K562 (cell line): ENCODE results near the gene HOXC12. TPM values are rescaled to one million over a fixed set of nuclear protein-coding genes. Genes with fewer than 3 reads are reported as not detected.

Source experiments
- ATAC-seq: fragments of 200-7000 bp; cut with Tn5 transposase; 3 replicates; pipeline ENCODE4 v1.9.1; 2020; ENCODE audit warnings: moderate library complexity
- BruUV-seq: library from RNA; stranded (reverse); fragments of 400-500 nt; replicated peaks from 2 replicates; lab custom pipeline; 2021; lab: Mats Ljungman, UMichigan
- CTCF ChIA-PET: fragments of 300-600 bp; formaldehyde crosslinking; extraction: SDS; loops from one replicate; lab custom pipeline; 2021; ENCODE audit warnings: low intra/inter-chr PET ratio; lab: Yijun Ruan, JAX
- POLR2A ChIA-PET: fragments of 300-600, 350-650 bp; sonication (Branson Sonifier 250); formaldehyde crosslinking; extraction: SDS; loops from one replicate; lab custom pipeline; 2021; ENCODE audit warnings: antibody characterized with exemption, inconsistent platforms; lab: Yijun Ruan, JAX
- DNase-seq, 4 experiments: peaks; one replicate each; pipeline versions ENCODE4 v3.0.0 to v3.0.0-alpha.2; 2011 to 2018; ENCODE audit warnings: low spot score in 3 of 4, mixed read lengths in 3 of 4; ENCODE audit errors: extremely low read depth in 1 of 4
- FAIRE-seq: peaks from 2 replicates; lab custom pipeline; 2011; peaks lifted over from hg19 to GRCh38; lab: Jason Lieb, UNC
- H2AFZ ChIP-seq: 2 replicates; pipeline ENCODE4 v1.6.0; 2011; ENCODE audit warnings: low read depth, low read length, control low read depth, inconsistent platforms
- H3K27ac ChIP-seq: fragments of 200-600 bp; 3 replicates; pipeline ENCODE4 v1.8.0; 2011; ENCODE audit warnings: low read depth, mild to moderate bottlenecking, control low read depth, inconsistent platforms, low read length, moderate library complexity, mixed read lengths; ENCODE audit errors: extremely low read depth
- H3K27me3 ChIP-seq, 2 experiments: fragments of 300-600 bp in 1 of 2; 2 replicates in 1 of 2; 3 replicates in 1 of 2; pipeline versions ENCODE4 v1.6.0 to v1.8.0; 2011; ENCODE audit warnings: inconsistent platforms in 2 of 2, low read length in 2 of 2, mild to moderate bottlenecking in 1 of 2, mixed read lengths in 1 of 2, moderate library complexity in 1 of 2; ENCODE audit not compliant: control insufficient read depth in 2 of 2, insufficient read depth in 2 of 2
- H3K36me3 ChIP-seq: fragments of 300-600 bp; 3 replicates; pipeline ENCODE4 v1.8.0; 2011; ENCODE audit warnings: mild to moderate bottlenecking, low read length, inconsistent platforms; ENCODE audit not compliant: control insufficient read depth, insufficient read depth
- H3K4me1 ChIP-seq, 2 experiments: fragments of 200-600 bp in 1 of 2; replicated peaks in 1 of 2; 2 replicates in 1 of 2; 3 replicates in 1 of 2; pipeline versions ENCODE4 v1.5.1 to v1.8.0; 2011; ENCODE audit warnings: inconsistent platforms in 2 of 2, low read length in 2 of 2, mild to moderate bottlenecking in 1 of 2, mixed read lengths in 1 of 2, moderate library complexity in 1 of 2; ENCODE audit not compliant: control insufficient read depth in 2 of 2, insufficient read depth in 2 of 2
- H3K4me2 ChIP-seq: 2 replicates; pipeline ENCODE4 v1.6.1; 2011; ENCODE audit warnings: low read length, control low read depth, inconsistent platforms, mixed read lengths; ENCODE audit not compliant: insufficient read depth
- H3K4me3 ChIP-seq: fragments of 200-600 bp; sonication (generic), shearing (Covaris generic); 2 replicates; pipeline ENCODE4 v1.5.1; 2016; ENCODE audit warnings: control low read depth, inconsistent platforms
- H3K79me2 ChIP-seq: fragments of 200-600 bp; 3 replicates; pipeline ENCODE4 v1.8.0; 2011; ENCODE audit warnings: low read length, inconsistent platforms; ENCODE audit not compliant: control insufficient read depth, insufficient read depth
- H3K9ac ChIP-seq, 2 experiments: 2 replicates each; pipeline versions ENCODE4 v1.6.0 to v1.6.1; 2011; ENCODE audit warnings: low read depth in 2 of 2, low read length in 2 of 2, control low read depth in 1 of 2, inconsistent platforms in 1 of 2, mild to moderate bottlenecking in 1 of 2, mixed read lengths in 1 of 2; ENCODE audit not compliant: insufficient read depth in 1 of 2
- H3K9me1 ChIP-seq: one replicate; pipeline ENCODE4 v1.6.0; 2011; ENCODE audit warnings: inconsistent platforms, mild to moderate bottlenecking, low read length, moderate library complexity; ENCODE audit not compliant: control insufficient read depth, insufficient read depth
- H3K9me3 ChIP-seq: replicated peaks from 2 replicates; pipeline ENCODE4 v1.5.1; 2011; ENCODE audit warnings: low read depth, low read length, inconsistent platforms; ENCODE audit not compliant: control insufficient read depth, insufficient read depth
- H4K20me1 ChIP-seq: replicated peaks from 2 replicates; pipeline ENCODE4 v1.6.1; 2011; ENCODE audit warnings: low read length, inconsistent platforms, mixed read lengths; ENCODE audit not compliant: control insufficient read depth, insufficient read depth
- ATF7 ChIP-seq: fragments of 450-650 bp; IDR thresholded peaks from 2 replicates; pipeline ENCODE4 v1.7.1; 2014; ENCODE audit warnings: mild to moderate bottlenecking, moderate library complexity
- FOXK1 ChIP-seq: sonication (generic); formaldehyde crosslinking; IDR thresholded peaks from 2 replicates; pipeline ENCODE4 v1.8.0; 2022; ENCODE audit warnings: missing genetic modification reagents, mild to moderate bottlenecking, borderline replicate concordance
- L3MBTL2 ChIP-seq: fragments of 450-650 bp; IDR thresholded peaks from 2 replicates; pipeline ENCODE4 v1.6.1; 2016; ENCODE audit warnings: mild to moderate bottlenecking, moderate library complexity
- LEF1 ChIP-seq: fragments of 450-650 bp; IDR thresholded peaks from 2 replicates; pipeline ENCODE4 v1.6.1; 2016; ENCODE audit warnings: mild to moderate bottlenecking
- NFATC3 ChIP-seq: fragments of 450-650 bp; IDR thresholded peaks from 2 replicates; pipeline ENCODE4 v1.6.1; 2017; ENCODE audit warnings: mild to moderate bottlenecking
- PREB ChIP-seq: sonication (generic); formaldehyde crosslinking; IDR thresholded peaks from 2 replicates; pipeline ENCODE4 v1.8.1; 2023; ENCODE audit warnings: mild to moderate bottlenecking, missing genetic modification reagents
- RB1 ChIP-seq: fragments of 450-650 bp; IDR thresholded peaks from 2 replicates; pipeline ENCODE4 v1.6.1; 2017; ENCODE audit warnings: low read depth, mild to moderate bottlenecking
- SMARCC2 ChIP-seq: fragments of 450-650 bp; IDR thresholded peaks from 2 replicates; pipeline ENCODE4 v1.6.1; 2017; ENCODE audit warnings: antibody characterized with exemption, moderate library complexity, mild to moderate bottlenecking, low read depth
- THRAP3 ChIP-seq: fragments of 450-650 bp; IDR thresholded peaks from 2 replicates; pipeline ENCODE4 v1.6.1; 2016; ENCODE audit warnings: mild to moderate bottlenecking, inconsistent platforms, borderline replicate concordance
- ZNF589 ChIP-seq: fragments of 200-800 bp; sonication (Bioruptor generic); IDR thresholded peaks from 2 replicates; pipeline ENCODE4 v1.6.1; 2016; ENCODE audit warnings: low read depth, missing genetic modification characterization, missing compliant biosample characterization
- ZSCAN32 ChIP-seq: fragments of 450-650 bp; formaldehyde crosslinking; IDR thresholded peaks from 2 replicates; pipeline ENCODE4 v1.4.0; 2020; ENCODE audit warnings: mild to moderate bottlenecking, moderate library complexity
- WGBS: fragments of 100-300 bp; shearing (Covaris generic); methylation state at CpG from one replicate; pipeline ENCODE4 v1.1.6; 2016; ENCODE audit warnings: low coverage, mixed read lengths; ENCODE audit not compliant: insufficient coverage; ENCODE audit errors: missing lambda C conversion rate; 5-methylcytosine and 5-hydroxymethylcytosine counted together
- in situ Hi-C: fragments of 300-500 bp; cut with MboI; formaldehyde crosslinking; loops from 4 replicates; pipeline ENCODE4 v1.15.0; 2018; ENCODE audit warnings: inconsistent platforms, mixed read lengths
- intact Hi-C: fragments of 100-400 bp; cut with micrococcal nuclease; formaldehyde crosslinking; loops from 2 replicates; pipeline ENCODE4 v1.14.2; 2022
- polyA plus RNA-seq, 8 experiments: library from polyadenylated mRNA; depleted of rRNA in 4 of 8; stranded (reverse) in 5 of 8; unstranded in 3 of 8; fragments of >200 nt; fragmentation: Nextera tagmentation in 2 of 8; fragmentation: Illumina TruSeq in 1 of 8; extraction: Ambion mirVana in 2 of 8; extraction: Trizol in 1 of 8; gene quantifications; 2 replicates each; pipeline versions ENCODE4 v1.2.1 to v1.2.3, GENCODE V29; 2011 to 2014; ENCODE audit warnings: inconsistent platforms in 1 of 8, missing spikeins in 1 of 8
- total RNA-seq, 7 experiments: library from RNA; depleted of rRNA in 6 of 7; stranded (reverse); fragments of >200 nt in 6 of 7; fragmentation: Illumina TruSeq in 2 of 7; extraction: Trizol in 2 of 7; gene quantifications; 2 replicates each; pipeline versions ENCODE4 v1.2.1 to v1.2.3, GENCODE V29; 2011 to 2021; ENCODE audit warnings: low replicate concordance in 1 of 7

The HOXC12 gene
- total and polyA plus RNA-seq, 9 of the 15 experiments (the other 6 are each of a cell fraction or from before 2014, with no cell fraction given) = 0.04 to 0.36 (median 0.11) TPM; not detected in 1

DNA sequence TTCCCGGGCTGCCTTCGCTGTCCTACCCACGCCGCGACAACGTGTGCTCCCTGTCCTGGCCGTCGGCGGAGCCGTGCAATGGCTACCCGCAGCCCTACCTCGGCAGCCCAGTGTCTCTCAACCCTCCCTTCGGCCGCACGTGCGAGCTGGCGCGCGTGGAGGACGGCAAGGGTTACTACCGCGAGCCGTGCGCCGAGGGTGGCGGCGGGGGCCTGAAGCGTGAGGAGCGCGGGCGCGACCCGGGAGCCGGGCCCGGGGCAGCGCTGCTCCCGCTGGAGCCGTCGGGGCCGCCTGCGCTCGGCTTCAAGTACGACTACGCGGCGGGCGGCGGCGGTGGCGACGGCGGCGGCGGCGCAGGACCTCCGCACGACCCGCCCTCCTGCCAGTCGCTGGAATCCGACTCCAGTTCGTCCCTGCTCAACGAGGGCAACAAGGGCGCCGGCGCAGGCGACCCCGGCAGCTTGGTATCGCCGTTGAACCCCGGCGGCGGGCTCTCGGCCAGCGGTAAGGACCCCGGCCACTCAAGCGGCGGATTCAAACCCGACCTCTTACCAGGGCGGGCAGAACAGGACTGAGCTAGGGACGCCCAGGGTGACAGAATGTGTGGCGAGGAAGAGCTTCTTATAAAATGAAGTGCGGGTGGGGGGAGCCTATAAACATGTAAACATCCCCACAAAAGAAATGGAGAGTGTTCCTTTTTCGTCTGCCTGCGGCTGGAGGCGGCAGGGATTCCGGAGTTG is 503 bp downstream of the HOXC12 start:
- POLR2A ChIA-PET = interaction anchor here (0.9 kb wide), 1 partner anchor 12 kb away, joined by 4 read pairs; no protein-coding TSS in a partner anchor
- Histone ChIP-seq H3K27me3 (peaks cover 63 to 92% of the 10 kb centered on the region in 2 experiments), H3K36me3 (no peaks in the 10 kb centered on the region), H3K4me1 (peaks cover 0 to 29% of the 10 kb centered on the region in 2 experiments; a peak in 2 of 5 replicates), H3K4me2 (no peak overlapping the region), H3K9me3 (no peaks in the 10 kb centered on the region), H3K4me3 (no peak overlapping the region), H4K20me1 (peaks cover 22% of the 10 kb centered on the region), H2AFZ (no peak overlapping the region), H3K9me1 (no peaks in the 10 kb centered on the region), H3K9ac (no peak overlapping the region), H3K27ac (no peak overlapping the region), H3K79me2 (no peaks in the 10 kb centered on the region)
- in situ Hi-C loops = no loop called here
- TF ChIP-seq RB1 (no peak), ZNF589 (no peak), ATF7 (no peak), FOXK1 (CRISPR knock-in tag) (no peak), SMARCC2 (no peak), NFATC3 (no peak), THRAP3 (no peak), L3MBTL2 (no peak), ZSCAN32 (no peak), PREB (CRISPR knock-in tag) (no peak), LEF1 (no peak)
- FAIRE-seq (no peak), DNase-seq (no peak), ATAC-seq (no peak)
- 50% methylated on average over 32 of the region's 86 CpGs for WGBS
- no TSS peak for BruUV-seq
- intact Hi-C loops = no loop called here
- CTCF ChIA-PET = no interaction called here
